Endothelial cell of umbilical vein (primary cell): ENCODE data around the gene KLHL36. TPM values are rescaled to one million over a fixed set of nuclear protein-coding genes. Genes with fewer than 3 reads are reported as not detected.

Experiments
- BruUV-seq: library from RNA; stranded (reverse); fragments of 400-500 nt; replicated peaks from 2 replicates; lab custom pipeline; 2021; lab: Mats Ljungman, UMichigan
- CTCF ChIA-PET: fragments of 300-600, 350-600 bp; sonication (Branson Sonifier 250); formaldehyde crosslinking; loops from one replicate; lab custom pipeline; 2021; ENCODE audit warnings: antibody characterized with exemption, inconsistent platforms; lab: Charles Lee
- POLR2A ChIA-PET: fragments of 300-600, 350-600 bp; sonication (Branson Sonifier 250); formaldehyde crosslinking; loops from one replicate; lab custom pipeline; 2021; ENCODE audit warnings: antibody characterized with exemption, inconsistent platforms; lab: Charles Lee
- DNase-seq: peaks from one replicate; pipeline ENCODE4 v3.0.0-alpha.2; 2011; ENCODE audit warnings: low read depth, low spot score
- FAIRE-seq: peaks from 2 replicates; lab custom pipeline; 2011; peaks lifted over from hg19 to GRCh38; lab: Jason Lieb, UNC
- H2AFZ ChIP-seq: 2 replicates; pipeline ENCODE4 v1.6.0; 2012; ENCODE audit warnings: low read depth, low read length, control low read depth, inconsistent platforms
- H3K27ac ChIP-seq: 2 replicates; pipeline ENCODE4 v1.5.1; 2011; ENCODE audit warnings: low read depth, mild to moderate bottlenecking, control low read depth, low read length, moderate library complexity; ENCODE audit not compliant: insufficient read depth
- H3K27me3 ChIP-seq, 2 experiments: 2 replicates each; pipeline versions ENCODE4 v1.6.0 to v1.6.1; 2011; ENCODE audit warnings: low read length in 2 of 2, mixed read lengths in 1 of 2; ENCODE audit not compliant: control insufficient read depth in 2 of 2, insufficient read depth in 2 of 2
- H3K36me3 ChIP-seq, 2 experiments: 2 replicates in 1 of 2; 3 replicates in 1 of 2; pipeline ENCODE4 v1.5.1; 2011; ENCODE audit warnings: low read length in 2 of 2, mild to moderate bottlenecking in 1 of 2, moderate library complexity in 1 of 2; ENCODE audit not compliant: control insufficient read depth in 2 of 2, insufficient read depth in 2 of 2; ENCODE audit errors: extremely low read depth in 1 of 2
- H3K4me1 ChIP-seq: 3 replicates; pipeline ENCODE4 v1.5.1; 2011; ENCODE audit warnings: mild to moderate bottlenecking, low read length; ENCODE audit not compliant: control insufficient read depth, insufficient read depth; ENCODE audit errors: extremely low read depth
- H3K4me2 ChIP-seq: 2 replicates; pipeline ENCODE4 v1.6.1; 2011; ENCODE audit warnings: low read length, control low read depth, mixed read lengths; ENCODE audit not compliant: insufficient read depth
- H3K4me3 ChIP-seq, 3 experiments: fragments of 200-600 bp in 1 of 3; sonication (generic), shearing (Covaris generic) in 1 of 3; replicated peaks in 1 of 3; 2 replicates each; pipeline ENCODE4 v1.5.1; 2011 to 2016; ENCODE audit warnings: control low read depth in 3 of 3, low read length in 3 of 3, mild to moderate bottlenecking in 2 of 3, inconsistent platforms in 1 of 3, low read depth in 1 of 3, moderate library complexity in 1 of 3; ENCODE audit not compliant: insufficient read depth in 1 of 3
- H3K79me2 ChIP-seq: 2 replicates; pipeline ENCODE4 v1.6.0; 2012; ENCODE audit warnings: low read length, inconsistent platforms; ENCODE audit not compliant: control insufficient read depth, insufficient read depth
- H3K9ac ChIP-seq: replicated peaks from 2 replicates; pipeline ENCODE3; 2011; ENCODE audit warnings: low read length, control low read depth; ENCODE audit not compliant: insufficient read depth; ENCODE audit errors: extremely low read depth
- H3K9me1 ChIP-seq: replicated peaks from 3 replicates; pipeline ENCODE4 v1.6.0; 2011; ENCODE audit warnings: mild to moderate bottlenecking, low read length; ENCODE audit not compliant: control insufficient read depth, insufficient read depth; ENCODE audit errors: extremely low read depth
- H3K9me3 ChIP-seq: replicated peaks from 2 replicates; pipeline ENCODE4 v1.5.1; 2012; ENCODE audit warnings: low read length, inconsistent platforms; ENCODE audit not compliant: control insufficient read depth, insufficient read depth
- H4K20me1 ChIP-seq: replicated peaks from 2 replicates; pipeline ENCODE3; 2011; ENCODE audit warnings: mild to moderate bottlenecking, low read length; ENCODE audit not compliant: control insufficient read depth, insufficient read depth; ENCODE audit errors: extremely low read depth
- CTCF ChIP-seq, 2 donors: IDR thresholded peaks; 1 replicate in 1 of 2; 2 replicates in 1 of 2; pipeline ENCODE4 v1.5.1; 2011; ENCODE audit warnings: low read length in 2 of 2, mild to moderate bottlenecking in 2 of 2, moderate library complexity in 2 of 2, control low read depth in 1 of 2, inconsistent platforms in 1 of 2, low read depth in 1 of 2; ENCODE audit not compliant: insufficient read depth in 1 of 2; ENCODE audit errors: extremely low read depth in 1 of 2
- EZH2 ChIP-seq: IDR thresholded peaks from 2 replicates; pipeline ENCODE4 v1.6.1; 2012; ENCODE audit warnings: borderline replicate concordance, low read depth, mild to moderate bottlenecking, moderate library complexity, low read length, inconsistent platforms; ENCODE audit not compliant: severe bottlenecking
- FOS ChIP-seq: IDR thresholded peaks from 2 replicates; pipeline ENCODE4 v1.6.1; 2011; ENCODE audit warnings: mild to moderate bottlenecking, low read length, moderate library complexity, borderline replicate concordance; ENCODE audit not compliant: insufficient read depth
- GATA2 ChIP-seq: IDR thresholded peaks from 2 replicates; pipeline ENCODE4 v1.7.0; 2011; ENCODE audit warnings: low read depth, mild to moderate bottlenecking, moderate library complexity, mixed read lengths, low read length; ENCODE audit not compliant: insufficient read length, insufficient read depth
- JUN ChIP-seq: IDR thresholded peaks from 2 replicates; pipeline ENCODE4 v1.6.1; 2011; ENCODE audit warnings: borderline replicate concordance, low read depth; ENCODE audit not compliant: insufficient read length, insufficient read depth
- MAX ChIP-seq: IDR thresholded peaks from 2 replicates; pipeline ENCODE4 v1.6.1; 2011; ENCODE audit not compliant: insufficient read depth, insufficient read length
- MYC ChIP-seq: IDR thresholded peaks from one replicate; pipeline ENCODE4 v1.6.1; 2011; ENCODE audit warnings: mild to moderate bottlenecking, low read depth, low read length
- POLR2A ChIP-seq: IDR thresholded peaks from 2 replicates; pipeline ENCODE4 v1.6.1; 2012; ENCODE audit warnings: low read depth, mild to moderate bottlenecking, control low read depth, low read length
- POLR2AphosphoS5 ChIP-seq: IDR thresholded peaks from 2 replicates; pipeline ENCODE4 v1.6.1; 2012; ENCODE audit warnings: low read depth, mild to moderate bottlenecking, control low read depth, low read length, moderate library complexity; ENCODE audit not compliant: insufficient read depth
- dilution Hi-C: fragments of 300-500 bp; cut with MboI; formaldehyde crosslinking; loops from one replicate; pipeline ENCODE4 v1.15.0; 2019; ENCODE audit warnings: low sequenced_read_pairs; ENCODE audit not compliant: extremely low pct_ligation_motif_present
- intact Hi-C: fragments of 100-400 bp; cut with micrococcal nuclease; formaldehyde crosslinking; loops from one replicate; pipeline ENCODE4 v1.10.0; 2022
- polyA plus RNA-seq, 4 experiments: library from polyadenylated mRNA; depleted of rRNA in 3 of 4; stranded (reverse) in 3 of 4; unstranded in 1 of 4; fragments of >200 nt; gene quantifications; 2 replicates each; pipeline versions ENCODE4 v1.2.1 to v1.2.3, GENCODE V29; 2011 to 2012; ENCODE audit warnings: missing spikeins in 1 of 4
- total RNA-seq: library from RNA; stranded (reverse); gene quantifications from 2 replicates; pipeline ENCODE4 v1.2.3, GENCODE V29; 2021

The KLHL36 gene
- total and polyA plus RNA-seq, 2 donors (not counting 3 experiments of a cell fraction or from before 2014, with no cell fraction given): 31.3 to 38.8 TPM

- H2AFZ ChIP-seq: no peak overlapping the region
- no peak for DNase-seq
- peaks cover 13 to 20% of the 10 kb centered on the region in 2 experiments for H3K27me3 ChIP-seq
- BruUV-seq: no TSS peak
- intact Hi-C loops: no loop called here
- no peak for FAIRE-seq
- H3K27ac ChIP-seq: no peak overlapping the region
- no peaks in the 10 kb centered on the region for H3K36me3 ChIP-seq
- no peaks in the 10 kb centered on the region for H4K20me1 ChIP-seq
- no peaks in the 10 kb centered on the region for H3K9me1 ChIP-seq
- ChIA-PET POLR2A (interaction anchor here (0.6 kb wide), 1 partner anchor 167 kb away, joined by 3 read pairs; no protein-coding TSS in a partner anchor), CTCF (interaction anchor here (0.7 to 1.9 kb wide), 6 partner anchors 8 to 290 kb away, joined by 3 to 9 read pairs (median 4); no protein-coding TSS in a partner anchor)
- no peak overlapping the region for H3K9ac ChIP-seq
- no peak overlapping the region for H3K4me2 ChIP-seq
- H3K79me2 ChIP-seq: no peaks in the 10 kb centered on the region
- TF ChIP-seq POLR2A (no peak), JUN (no peak), POLR2AphosphoS5 (no peak), EZH2 (no peak), FOS (no peak), GATA2 (no peak), CTCF (IDR thresholded peaks at IDR 0.05; ENCODE audit: extremely low read depth in 1 of 2, insufficient read depth in 1 of 2, low read depth in 1 of 2, low read length in 2 of 2) (no peak), MAX (no peak), MYC (no peak)
- H3K4me3 ChIP-seq: no peak overlapping the region
- dilution Hi-C loops: no loop called here
- no peaks in the 10 kb centered on the region for H3K4me1 ChIP-seq
- H3K9me3 ChIP-seq: no peaks in the 10 kb centered on the region
Observed at GRCh38 chr16:84680843-84681629, 32.7 kb downstream of the KLHL36 start.
